GM18907 (cell line): Measurements from ENCODE around the gene FCGR3B.
"Not testable (repeated sequence)": the region's sequence is repeated elsewhere in the genome, so short reads cannot be mapped to it uniquely, and the experiment has no call there.

Experiments
- ATAC-seq: cut with Tn5 transposase; IDR thresholded peaks from one replicate; pipeline ENCODE4 v1.9.1; 2021; ENCODE audit warnings: mild to moderate bottlenecking, moderate library complexity; ENCODE audit not compliant: unreplicated experiment

Gene FCGR3B

DNA sequence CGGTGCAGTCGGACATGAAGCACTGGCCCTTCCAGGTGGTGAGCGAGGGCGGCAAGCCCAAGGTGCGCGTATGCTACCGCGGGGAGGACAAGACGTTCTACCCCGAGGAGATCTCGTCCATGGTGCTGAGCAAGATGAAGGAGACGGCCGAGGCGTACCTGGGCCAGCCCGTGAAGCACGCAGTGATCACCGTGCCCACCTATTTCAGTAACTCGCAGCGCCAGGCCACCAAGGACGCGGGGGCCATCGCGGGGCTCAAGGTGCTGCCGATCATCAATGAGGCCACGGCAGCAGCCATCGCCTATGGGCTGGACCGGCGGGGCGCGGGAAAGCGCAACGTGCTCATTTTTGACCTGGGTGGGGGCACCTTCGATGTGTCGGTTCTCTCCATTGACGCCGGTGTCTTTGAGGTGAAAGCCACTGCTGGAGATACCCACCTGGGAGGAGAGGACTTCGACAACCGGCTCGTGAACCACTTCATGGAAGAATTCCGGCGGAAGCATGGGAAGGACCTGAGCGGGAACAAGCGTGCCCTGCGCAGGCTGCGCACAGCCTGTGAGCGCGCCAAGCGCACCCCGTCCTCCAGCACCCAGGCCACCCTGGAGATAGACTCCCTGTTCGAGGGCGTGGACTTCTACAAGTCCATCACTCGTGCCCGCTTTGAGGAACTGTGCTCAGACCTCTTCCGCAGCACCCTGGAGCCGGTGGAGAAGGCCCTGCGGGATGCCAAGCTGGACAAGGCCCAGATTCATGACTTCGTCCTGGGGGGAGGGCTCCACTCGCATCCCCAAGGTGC lies 24.2 kb downstream of the FCGR3B start:
- ATAC-seq: not testable (repeated sequence)

DNA sequence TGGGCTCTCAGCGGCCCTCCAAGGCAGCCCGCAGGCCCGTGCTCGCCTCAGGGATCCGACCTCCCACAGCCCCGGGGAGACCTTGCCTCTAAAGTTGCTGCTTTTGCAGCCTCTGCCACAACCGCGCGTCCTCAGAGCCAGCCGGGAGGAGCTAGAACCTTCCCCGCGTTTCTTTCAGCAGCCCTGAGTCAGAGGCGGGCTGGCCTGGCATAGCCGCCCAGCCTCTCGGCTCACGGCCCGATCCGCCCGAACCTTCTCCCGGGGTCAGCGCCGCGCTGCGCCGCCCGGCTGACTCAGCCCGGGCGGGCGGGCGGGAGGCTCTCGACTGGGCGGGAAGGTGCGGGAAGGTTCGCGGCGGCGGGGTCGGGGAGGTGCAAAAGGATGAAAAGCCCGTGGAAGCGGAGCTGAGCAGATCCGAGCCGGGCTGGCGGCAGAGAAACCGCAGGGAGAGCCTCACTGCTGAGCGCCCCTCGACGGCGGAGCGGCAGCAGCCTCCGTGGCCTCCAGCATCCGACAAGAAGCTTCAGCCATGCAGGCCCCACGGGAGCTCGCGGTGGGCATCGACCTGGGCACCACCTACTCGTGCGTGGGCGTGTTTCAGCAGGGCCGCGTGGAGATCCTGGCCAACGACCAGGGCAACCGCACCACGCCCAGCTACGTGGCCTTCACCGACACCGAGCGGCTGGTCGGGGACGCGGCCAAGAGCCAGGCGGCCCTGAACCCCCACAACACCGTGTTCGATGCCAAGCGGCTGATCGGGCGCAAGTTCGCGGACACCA lies 25.0 kb downstream of the FCGR3B start:
- not testable (repeated sequence) for ATAC-seq

DNA sequence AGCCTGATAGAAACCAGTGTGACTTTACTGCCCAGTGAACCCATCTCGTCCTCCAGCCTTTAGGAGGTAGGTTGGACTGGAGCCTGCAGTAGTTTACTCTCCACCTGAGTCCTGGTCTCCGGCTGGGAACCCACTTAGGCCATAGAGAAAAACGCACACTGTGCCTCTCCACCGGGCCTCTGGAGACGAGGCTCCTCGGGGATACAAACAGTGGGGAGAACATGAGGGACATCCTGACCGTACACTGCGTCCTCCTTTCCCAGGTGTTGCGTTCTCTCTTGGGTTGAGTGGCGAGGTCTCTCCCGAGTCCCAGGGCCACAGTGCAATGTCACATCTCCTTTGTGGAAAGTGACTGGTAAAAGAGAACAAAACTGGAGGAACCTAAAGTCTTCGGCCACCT lies 26.0 kb downstream of the FCGR3B start:
- not testable (repeated sequence) for ATAC-seq

DNA sequence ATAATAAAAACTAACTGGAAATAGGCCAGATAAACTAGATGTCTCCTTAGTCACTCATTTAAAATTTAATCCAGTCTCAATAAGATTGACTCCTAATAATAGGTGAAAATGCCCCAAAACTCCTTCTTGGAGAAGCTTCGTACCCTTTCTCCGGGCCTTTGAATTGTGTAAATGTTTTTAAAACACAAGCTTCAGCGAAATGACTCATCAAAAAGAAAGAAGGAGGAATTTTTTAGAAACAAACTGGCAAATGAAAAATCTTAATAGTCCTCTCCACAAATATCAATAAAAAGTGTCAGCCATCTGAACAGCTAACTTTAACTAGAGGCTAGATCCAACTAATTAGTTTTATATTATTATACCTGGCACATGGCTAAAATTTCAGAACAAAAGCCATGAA lies 33.9 kb downstream of the FCGR3B start:
- ATAC-seq: not testable (repeated sequence)

DNA sequence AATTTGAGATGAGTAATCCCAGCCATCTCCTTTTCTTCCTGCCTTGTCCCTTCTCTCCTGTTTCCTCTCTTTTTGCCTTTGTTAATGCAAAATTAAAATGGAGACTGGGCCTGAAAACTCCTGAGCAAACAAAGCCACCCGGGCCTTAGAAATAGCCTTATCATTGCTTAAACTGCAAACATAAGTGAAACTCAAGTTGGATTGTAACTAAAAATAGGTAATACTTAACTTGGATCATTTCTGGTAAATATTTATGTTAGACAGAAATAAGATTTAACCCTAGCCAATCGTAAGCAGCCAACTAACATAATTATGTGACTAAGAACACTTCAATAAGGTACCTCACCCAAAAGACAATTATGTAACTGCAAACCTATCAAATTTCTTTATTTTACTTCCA lies 35.4 kb downstream of the FCGR3B start:
- not testable (repeated sequence) for ATAC-seq

DNA sequence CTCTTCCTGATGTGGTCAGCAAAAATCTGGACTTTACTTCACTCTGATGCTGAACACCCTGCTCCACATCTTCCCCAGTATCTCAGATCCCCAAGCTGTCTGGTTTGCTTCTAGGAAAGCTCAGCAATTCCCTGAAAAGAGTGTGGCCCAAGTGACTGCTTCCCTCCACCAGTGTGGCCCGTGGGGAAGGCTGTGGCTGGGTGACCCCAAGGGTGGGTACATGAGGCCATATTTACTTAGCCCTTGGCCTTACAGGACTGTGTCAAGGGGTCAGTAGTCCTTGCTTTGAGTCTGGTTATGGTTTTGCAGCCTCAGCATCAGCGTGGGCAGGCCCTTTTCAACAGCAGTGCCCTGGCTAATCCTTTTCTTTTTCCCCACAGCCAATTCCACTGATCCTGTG lies 35.8 kb downstream of the FCGR3B start:
- not testable (repeated sequence) for ATAC-seq

DNA sequence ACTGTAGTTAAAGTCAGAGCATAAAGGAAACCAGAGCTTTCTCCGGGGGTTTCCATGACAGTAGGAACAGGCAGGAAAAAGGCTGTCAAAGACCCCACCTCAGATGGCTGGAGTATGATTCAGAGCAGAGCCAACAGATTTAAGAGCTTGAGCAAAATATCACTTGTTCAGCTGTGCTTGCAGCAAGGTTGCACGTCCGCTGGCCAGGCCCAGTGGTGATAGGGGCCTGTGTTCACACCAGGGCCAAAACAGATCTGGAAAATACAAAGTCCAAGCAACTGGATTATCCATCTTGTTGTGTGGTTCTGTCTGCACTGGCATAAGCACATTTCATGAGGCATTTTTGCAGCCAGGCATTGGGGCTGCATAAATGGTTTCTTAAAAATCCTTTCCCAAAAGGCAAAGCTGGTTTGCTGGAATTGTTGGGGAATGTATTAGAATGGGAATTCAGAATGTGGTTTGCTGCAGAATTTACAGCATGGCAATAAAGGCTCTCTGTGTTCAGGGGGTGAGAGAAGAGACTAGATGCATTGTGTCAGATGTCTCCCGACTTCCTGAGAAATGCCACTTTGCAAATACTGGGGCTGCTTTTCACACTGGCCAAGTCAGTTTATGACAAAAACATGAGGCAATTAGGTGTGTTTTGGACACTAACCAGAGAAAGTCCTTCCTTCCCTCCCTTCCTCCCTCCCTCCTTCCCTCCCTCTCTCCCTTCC lies 36.5 kb downstream of the FCGR3B start:
- not testable (repeated sequence) for ATAC-seq

DNA sequence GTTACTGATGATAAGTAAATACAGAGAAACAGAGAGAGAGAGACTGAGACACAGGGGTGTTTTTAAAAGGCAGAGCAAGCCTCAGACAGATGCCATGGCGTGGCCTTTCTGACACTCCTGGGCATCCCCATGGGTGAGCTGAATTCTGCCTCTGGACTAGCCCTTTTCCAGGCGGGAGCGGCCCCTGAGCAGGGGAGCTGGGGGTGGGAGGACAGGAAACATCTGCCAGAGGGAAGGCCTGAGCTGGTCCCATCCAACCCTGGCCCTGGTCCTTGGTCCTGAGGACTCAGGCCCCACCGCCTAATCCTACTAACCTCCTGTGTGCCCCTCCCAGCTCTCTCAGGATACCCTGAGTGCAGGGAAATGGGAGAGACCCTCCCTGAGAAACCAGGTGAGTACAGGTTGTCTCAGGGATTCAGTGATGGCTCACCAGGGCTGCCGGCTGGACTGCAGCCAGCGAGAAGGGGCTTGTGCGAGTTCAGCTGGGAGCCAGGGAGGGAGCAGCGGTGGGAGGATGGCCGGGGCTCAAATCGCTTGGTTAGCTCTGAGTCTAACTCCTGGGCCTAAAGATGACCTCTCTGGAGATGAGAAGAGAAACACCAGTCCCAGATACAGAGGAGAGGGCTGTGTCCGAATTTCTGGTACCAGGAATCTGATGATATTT lies 37.8 kb downstream of the FCGR3B start:
- ATAC-seq: not testable (repeated sequence)

DNA sequence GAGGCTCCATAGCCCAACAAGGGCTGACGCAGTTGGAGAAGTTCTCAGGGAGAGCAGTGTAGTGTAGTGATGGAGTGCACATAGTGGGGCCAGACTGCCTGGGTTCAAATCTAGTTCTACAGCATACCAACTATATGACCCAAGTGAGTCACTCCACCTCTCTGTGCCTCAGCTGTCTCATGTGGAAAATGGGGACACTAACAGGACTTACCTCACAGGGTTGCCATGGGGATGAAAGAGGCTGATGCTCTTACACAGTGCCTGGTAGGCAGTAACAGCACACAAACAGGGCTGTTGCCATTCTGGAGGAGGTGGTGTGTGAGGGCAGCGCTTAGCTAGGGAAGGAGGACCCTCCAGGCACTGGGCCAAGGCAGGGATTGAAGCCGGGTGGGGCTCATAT lies 38.4 kb downstream of the FCGR3B start:
- not testable (repeated sequence) for ATAC-seq

DNA sequence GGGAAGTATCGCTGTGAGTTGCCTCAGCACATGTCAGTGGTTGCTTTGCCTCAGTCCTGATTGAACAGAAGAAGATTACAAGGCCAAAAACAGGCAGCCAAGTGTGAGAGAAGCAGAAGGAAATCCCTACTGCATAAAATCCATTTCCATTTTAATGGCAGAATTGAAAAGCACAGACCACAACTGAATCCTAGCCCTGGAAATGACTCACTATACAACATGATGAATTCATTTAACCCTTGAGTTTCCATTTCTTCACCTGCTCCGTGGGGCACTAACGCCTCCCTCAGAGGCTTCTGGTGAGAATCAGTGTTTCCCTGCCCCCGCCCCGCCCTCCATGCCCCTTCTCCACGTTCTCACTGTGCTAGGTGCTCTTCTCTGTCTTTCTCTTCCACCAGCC lies 41.1 kb downstream of the FCGR3B start:
- not testable (repeated sequence) for ATAC-seq

DNA sequence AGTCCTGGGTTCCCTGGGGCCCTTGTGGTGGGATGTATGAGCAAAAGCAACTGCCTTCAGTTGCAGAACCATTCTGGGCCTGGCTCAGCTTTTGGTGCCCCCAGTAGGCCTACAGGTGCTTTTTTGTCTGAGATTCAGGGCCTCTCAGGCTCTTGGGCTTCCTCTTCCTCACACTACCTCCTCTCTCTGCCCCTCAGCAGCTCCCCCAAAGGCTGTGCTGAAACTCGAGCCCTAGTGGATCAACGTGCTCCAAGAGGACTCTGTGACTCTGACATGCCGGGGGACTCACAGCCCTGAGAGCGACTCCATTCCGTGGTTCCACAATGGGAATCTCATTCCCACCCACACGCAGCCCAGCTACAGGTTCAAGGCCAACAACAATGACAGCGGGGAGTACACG lies 41.6 kb downstream of the FCGR3B start:
- not testable (repeated sequence) for ATAC-seq

DNA sequence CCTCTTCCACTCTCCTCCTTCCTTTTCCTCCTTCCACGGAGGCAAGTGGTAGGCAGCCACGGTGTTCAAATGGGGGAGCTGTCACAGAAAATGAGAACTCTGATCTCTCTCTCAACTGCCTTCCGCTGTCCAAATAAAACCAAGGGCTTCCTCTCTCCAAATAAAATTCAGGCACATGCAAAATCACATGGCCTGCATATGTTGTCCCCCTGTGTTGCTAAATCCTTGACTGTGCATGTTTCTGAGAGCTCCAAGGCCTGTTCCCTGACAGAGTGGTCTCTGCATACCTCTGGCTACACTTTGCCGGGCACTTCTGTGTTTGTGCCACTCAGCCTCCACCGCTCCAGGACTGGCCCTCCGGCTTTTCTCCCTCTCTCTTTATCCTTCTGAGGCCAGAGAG lies 42.4 kb downstream of the FCGR3B start:
- ATAC-seq: not testable (repeated sequence)

DNA sequence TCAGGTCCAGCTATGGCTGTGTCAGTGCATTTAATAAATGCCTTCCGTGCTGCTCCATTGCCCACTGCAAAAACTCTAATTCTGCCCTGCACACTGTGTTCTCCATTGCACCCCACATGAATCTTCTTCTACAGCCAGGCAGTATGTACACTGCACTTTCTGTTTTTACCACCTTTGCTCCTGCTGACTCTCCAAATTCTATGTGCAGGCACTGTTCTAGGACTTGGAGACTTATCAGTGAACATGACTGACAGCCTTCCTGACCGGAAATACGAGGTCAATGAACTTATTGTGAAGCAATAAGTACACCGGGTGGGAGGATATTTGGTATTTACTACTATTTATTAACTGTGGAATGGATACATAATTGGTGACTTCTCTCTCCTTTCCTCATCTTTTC lies 48.1 kb downstream of the FCGR3B start:
- not testable (repeated sequence) for ATAC-seq

DNA sequence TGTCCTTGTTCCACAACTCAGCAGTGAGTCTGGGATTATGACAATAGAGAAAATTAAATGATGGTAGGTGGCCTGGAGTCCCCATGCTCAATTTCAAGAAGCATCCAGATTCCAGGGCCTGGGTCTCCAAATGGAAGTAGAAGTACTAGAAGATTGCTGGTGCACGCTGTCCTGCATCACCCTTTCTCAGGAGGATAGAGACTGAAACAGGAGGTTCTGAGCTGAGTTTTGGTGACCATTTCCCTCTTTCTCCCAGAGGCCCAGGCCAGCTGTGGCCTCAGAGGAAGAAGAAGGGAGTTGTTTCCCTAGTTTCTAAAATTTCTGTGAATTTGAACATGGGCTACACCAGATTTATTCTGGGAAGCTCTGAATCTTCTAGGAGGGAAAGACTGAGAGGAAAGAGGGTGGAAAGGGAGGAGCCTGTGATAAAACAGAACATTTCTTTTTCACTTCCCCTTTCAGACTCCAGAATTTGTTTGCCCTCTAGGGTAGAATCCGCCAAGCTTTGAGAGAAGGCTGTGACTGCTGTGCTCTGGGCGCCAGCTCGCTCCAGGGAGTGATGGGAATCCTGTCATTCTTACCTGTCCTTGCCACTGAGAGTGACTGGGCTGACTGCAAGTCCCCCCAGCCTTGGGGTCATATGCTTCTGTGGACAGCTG lies 50.0 kb downstream of the FCGR3B start:
- ATAC-seq: peak; percentile 61

DNA sequence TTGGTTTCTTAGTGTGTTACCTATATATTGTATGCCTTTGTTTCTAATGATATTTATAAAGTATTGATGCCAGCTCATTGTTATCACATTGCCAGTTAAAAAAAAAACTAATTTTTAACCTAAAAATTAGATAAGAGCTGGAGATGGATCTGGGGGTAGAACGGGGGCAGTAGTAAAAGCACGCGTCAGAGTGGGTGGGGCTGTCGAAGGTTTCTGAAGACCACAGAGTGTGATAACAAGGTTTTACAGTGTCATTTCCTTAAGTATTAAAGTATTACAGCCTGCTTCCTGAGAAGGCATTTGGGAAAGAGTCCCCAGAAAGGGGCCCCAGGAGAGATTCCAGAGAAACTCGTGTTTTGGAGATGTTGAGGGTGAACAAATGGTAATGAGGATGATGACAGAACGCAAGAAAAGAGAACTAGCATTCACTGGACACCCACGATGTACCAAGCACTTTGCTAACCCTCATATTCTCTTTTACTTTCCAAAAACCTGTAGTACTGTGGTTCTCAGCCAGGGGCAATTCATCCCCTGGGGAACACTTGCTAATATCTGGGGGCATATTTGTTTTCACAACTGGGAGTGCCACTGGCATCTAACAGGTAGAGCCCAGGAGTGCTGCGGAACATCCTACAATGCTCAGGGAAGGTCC lies 51.0 kb downstream of the FCGR3B start:
- ATAC-seq: not testable (repeated sequence)

DNA sequence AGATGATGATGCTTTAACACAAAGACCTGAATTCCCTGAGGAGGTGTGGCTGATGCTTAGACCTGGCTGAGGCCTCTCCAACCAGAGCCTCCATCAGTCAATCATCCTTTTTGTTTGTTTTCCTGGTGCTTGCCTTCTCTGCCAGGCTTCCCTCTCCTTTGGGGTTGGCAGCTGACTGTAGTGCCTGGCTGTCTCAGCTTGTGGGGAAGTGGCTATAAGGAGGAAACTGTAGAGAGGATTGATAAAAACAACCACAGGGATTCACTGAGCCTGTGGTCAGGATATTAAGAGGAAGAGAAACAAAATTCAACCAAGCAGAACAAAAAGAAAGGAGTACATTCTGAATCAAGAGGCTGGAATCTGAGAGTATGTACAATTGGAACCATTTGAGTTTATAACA lies 54.3 kb downstream of the FCGR3B start:
- not testable (repeated sequence) for ATAC-seq
